K562 (cell line): ENCODE results near the gene STEAP1B. TPM values are rescaled to one million over a fixed set of nuclear protein-coding genes. Genes with fewer than 3 reads are reported as not detected.

Source experiments
- C11orf30 ChIP-seq: fragments of 450-650 bp; IDR thresholded peaks from 2 replicates; pipeline ENCODE4 v1.6.1; 2016; ENCODE audit warnings: low read depth, mild to moderate bottlenecking
- CC2D1A ChIP-seq: fragments of 450-650 bp; IDR thresholded peaks from 2 replicates; pipeline ENCODE4 v1.6.1; 2017; ENCODE audit warnings: mild to moderate bottlenecking
- EHMT2 ChIP-seq: fragments of 450-650 bp; IDR thresholded peaks from 2 replicates; pipeline ENCODE4 v1.6.1; 2018; ENCODE audit warnings: antibody characterized with exemption
- MAFK ChIP-seq: IDR thresholded peaks from 2 replicates; pipeline ENCODE4 v1.6.1; 2011; ENCODE audit warnings: low read length, improper control_type of control experiment
- MAZ ChIP-seq, 2 experiments: fragments of 450-650 bp in 1 of 2; sonication (generic) in 1 of 2; formaldehyde crosslinking; IDR thresholded peaks in 1 of 2; conservative IDR thresholded peaks in 1 of 2; 2 replicates each; pipeline versions ENCODE4 v1.4.0 to v1.5.0; 2020; ENCODE audit warnings: mild to moderate bottlenecking in 1 of 2, missing genetic modification reagents in 1 of 2
- SMARCA4 ChIP-seq: fragments of 450-650 bp; IDR thresholded peaks from 2 replicates; pipeline ENCODE4 v1.6.1; 2016
- XRCC5 ChIP-seq: fragments of 200-400 bp; formaldehyde crosslinking; IDR thresholded peaks from 2 replicates; pipeline ENCODE4 v1.6.1; 2017; ENCODE audit warnings: low read depth, mild to moderate bottlenecking, low read length
- polyA plus RNA-seq, 8 experiments: library from polyadenylated mRNA; depleted of rRNA in 4 of 8; stranded (reverse) in 5 of 8; unstranded in 3 of 8; fragments of >200 nt; fragmentation: Nextera tagmentation in 2 of 8; fragmentation: Illumina TruSeq in 1 of 8; extraction: Ambion mirVana in 2 of 8; extraction: Trizol in 1 of 8; gene quantifications; 2 replicates each; pipeline versions ENCODE4 v1.2.1 to v1.2.3, GENCODE V29; 2011 to 2014; ENCODE audit warnings: inconsistent platforms in 1 of 8, missing spikeins in 1 of 8
- total RNA-seq, 7 experiments: library from RNA; depleted of rRNA in 6 of 7; stranded (reverse); fragments of >200 nt in 6 of 7; fragmentation: Illumina TruSeq in 2 of 7; extraction: Trizol in 2 of 7; gene quantifications; 2 replicates each; pipeline versions ENCODE4 v1.2.1 to v1.2.3, GENCODE V29; 2011 to 2021; ENCODE audit warnings: low replicate concordance in 1 of 7
- TF ChIP-seq, protein P1 (sequence below), 2 experiments: IDR thresholded peaks; 2 replicates each; pipeline ENCODE4 v1.6.1; 2012; ENCODE audit warnings: improper control_type of control experiment in 2 of 2, low read depth in 2 of 2, low read length in 2 of 2, borderline replicate concordance in 1 of 2
- TF ChIP-seq, protein P2 (sequence below): fragments of 450-650 bp; IDR thresholded peaks from 2 replicates; pipeline ENCODE4 v1.6.1; 2018; ENCODE audit not compliant: partially characterized antibody
- TF ChIP-seq, protein P3 (sequence below), 2 experiments: fragments of 450-650 bp in 1 of 2; sonication (generic) in 1 of 2; formaldehyde crosslinking in 1 of 2; IDR thresholded peaks in 1 of 2; conservative IDR thresholded peaks in 1 of 2; 2 replicates each; pipeline versions ENCODE4 v1.6.1 to v1.8.1; 2016 to 2023; ENCODE audit warnings: mild to moderate bottlenecking in 2 of 2, moderate library complexity in 2 of 2, inconsistent platforms in 1 of 2, missing genetic modification reagents in 1 of 2

Gene STEAP1B
- total and polyA plus RNA-seq, 9 of the 15 experiments (the other 6 are each of a cell fraction or from before 2014, with no cell fraction given): 20.0 to 38.5 (median 30.6) TPM

DNA sequence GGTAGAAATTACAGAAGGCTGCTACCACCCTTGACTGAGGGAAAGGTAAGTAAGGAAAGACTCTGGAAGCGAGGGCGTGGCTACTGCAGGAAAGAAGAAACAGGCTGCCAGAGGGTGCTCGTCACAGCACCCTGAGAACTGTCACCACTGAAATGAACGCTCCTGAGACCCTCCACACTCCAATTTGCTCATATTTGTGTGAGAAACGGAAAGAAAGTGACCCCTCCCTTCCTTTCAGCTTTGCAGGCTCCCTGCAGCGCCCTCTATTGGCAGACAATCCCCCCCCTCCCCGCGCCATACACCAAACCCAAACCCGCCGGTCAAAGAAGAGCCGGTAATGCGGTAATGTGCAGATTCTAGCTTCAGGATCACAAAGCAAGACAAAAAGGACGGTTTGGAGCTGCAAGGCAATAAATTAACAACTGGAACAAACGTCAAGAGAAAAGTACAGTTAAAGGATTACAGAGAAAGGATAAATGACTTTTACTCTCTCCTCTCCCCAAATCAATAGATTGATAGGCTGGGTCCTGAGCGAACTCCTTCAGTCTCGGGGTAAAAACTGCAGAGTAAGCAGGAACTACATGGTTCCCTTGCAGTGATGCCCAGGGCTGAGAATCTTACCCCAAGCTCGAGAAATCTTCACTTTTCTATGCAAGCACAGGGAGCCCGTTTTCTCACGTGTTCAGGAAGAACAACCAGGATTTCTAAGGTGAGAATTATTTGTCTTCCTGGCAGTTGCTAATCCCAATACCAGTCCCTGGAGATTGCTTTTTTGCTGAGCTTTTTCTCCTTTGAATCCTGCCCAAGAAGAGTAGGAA, 47.6 kb downstream of the STEAP1B start (continued):
- TF ChIP-seq, protein P1, sequence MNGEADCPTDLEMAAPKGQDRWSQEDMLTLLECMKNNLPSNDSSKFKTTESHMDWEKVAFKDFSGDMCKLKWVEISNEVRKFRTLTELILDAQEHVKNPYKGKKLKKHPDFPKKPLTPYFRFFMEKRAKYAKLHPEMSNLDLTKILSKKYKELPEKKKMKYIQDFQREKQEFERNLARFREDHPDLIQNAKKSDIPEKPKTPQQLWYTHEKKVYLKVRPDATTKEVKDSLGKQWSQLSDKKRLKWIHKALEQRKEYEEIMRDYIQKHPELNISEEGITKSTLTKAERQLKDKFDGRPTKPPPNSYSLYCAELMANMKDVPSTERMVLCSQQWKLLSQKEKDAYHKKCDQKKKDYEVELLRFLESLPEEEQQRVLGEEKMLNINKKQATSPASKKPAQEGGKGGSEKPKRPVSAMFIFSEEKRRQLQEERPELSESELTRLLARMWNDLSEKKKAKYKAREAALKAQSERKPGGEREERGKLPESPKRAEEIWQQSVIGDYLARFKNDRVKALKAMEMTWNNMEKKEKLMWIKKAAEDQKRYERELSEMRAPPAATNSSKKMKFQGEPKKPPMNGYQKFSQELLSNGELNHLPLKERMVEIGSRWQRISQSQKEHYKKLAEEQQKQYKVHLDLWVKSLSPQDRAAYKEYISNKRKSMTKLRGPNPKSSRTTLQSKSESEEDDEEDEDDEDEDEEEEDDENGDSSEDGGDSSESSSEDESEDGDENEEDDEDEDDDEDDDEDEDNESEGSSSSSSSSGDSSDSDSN (IDR thresholded peaks at IDR 0.05; ENCODE audit: borderline replicate concordance in 1 of 2, low read depth in 2 of 2, low read length in 2 of 2): no peak
- TF ChIP-seq SMARCA4 (0 out of 2 replicates have a peak, but pooled peaks have one; percentile 17), CC2D1A (peak; percentile 64; the same call in 1 of the 2 replicates), C11orf30 (peak; percentile 88), EHMT2 (no peak), XRCC5 (0 out of 2 replicates have a peak, but pooled peaks have one; percentile 36), MAZ (CRISPR knock-in tag; conservative IDR thresholded peaks at IDR 0.05 in 1 of 2, IDR thresholded peaks at IDR 0.05 in 1 of 2) (peak; percentile 62 to 96), MAFK (peak; percentile 78)
- TF ChIP-seq, protein P2, sequence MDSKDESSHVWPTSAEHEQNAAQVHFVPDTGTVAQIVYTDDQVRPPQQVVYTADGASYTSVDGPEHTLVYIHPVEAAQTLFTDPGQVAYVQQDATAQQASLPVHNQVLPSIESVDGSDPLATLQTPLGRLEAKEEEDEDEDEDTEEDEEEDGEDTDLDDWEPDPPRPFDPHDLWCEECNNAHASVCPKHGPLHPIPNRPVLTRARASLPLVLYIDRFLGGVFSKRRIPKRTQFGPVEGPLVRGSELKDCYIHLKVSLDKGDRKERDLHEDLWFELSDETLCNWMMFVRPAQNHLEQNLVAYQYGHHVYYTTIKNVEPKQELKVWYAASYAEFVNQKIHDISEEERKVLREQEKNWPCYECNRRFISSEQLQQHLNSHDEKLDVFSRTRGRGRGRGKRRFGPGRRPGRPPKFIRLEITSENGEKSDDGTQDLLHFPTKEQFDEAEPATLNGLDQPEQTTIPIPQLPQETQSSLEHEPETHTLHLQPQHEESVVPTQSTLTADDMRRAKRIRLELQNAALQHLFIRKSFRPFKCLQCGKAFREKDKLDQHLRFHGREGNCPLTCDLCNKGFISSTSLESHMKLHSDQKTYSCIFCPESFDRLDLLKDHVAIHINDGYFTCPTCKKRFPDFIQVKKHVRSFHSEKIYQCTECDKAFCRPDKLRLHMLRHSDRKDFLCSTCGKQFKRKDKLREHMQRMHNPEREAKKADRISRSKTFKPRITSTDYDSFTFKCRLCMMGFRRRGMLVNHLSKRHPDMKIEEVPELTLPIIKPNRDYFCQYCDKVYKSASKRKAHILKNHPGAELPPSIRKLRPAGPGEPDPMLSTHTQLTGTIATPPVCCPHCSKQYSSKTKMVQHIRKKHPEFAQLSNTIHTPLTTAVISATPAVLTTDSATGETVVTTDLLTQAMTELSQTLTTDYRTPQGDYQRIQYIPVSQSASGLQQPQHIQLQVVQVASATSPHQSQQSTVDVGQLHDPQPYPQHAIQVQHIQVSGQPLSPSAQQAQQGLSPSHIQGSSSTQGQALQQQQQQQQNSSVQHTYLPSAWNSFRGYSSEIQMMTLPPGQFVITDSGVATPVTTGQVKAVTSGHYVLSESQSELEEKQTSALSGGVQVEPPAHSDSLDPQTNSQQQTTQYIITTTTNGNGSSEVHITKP: peak; percentile 88
- TF ChIP-seq, protein P3, sequence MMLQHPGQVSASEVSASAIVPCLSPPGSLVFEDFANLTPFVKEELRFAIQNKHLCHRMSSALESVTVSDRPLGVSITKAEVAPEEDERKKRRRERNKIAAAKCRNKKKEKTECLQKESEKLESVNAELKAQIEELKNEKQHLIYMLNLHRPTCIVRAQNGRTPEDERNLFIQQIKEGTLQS (IDR thresholded peaks at IDR 0.05): no peak
- TF ChIP-seq, protein P3 (CRISPR knock-in tag; conservative IDR thresholded peaks at IDR 0.05): 0 out of 2 replicates have a peak, but pooled peaks have one; percentile 34
